Thoracic aorta (tissue), 2 donors: ENCODE measurements around the gene TNFSF11. TPM values are rescaled to one million over a fixed set of nuclear protein-coding genes. Genes with fewer than 3 reads are reported as not detected.
"Not testable (repeated sequence)": the region's sequence is repeated elsewhere in the genome, so short reads cannot be mapped to it uniquely, and the experiment has no call there.

Experiments used
- ATAC-seq: fragments of 150-250 bp; one replicate; pipeline ENCODE4 v1.8.0; 2017; ENCODE audit warnings: low read depth; ENCODE audit not compliant: insufficient number of reproducible peaks, low FRiP score
- DNase-seq: peaks from one replicate; pipeline ENCODE4 v3.0.0-alpha.2; 2020; ENCODE audit warnings: low spot score
- H3K27ac ChIP-seq, 2 donors: fragments of 200-600 bp; sonication (generic); 1 replicate in 1 of 2; 2 replicates in 1 of 2; pipeline ENCODE4 v1.5.1; 2016; ENCODE audit warnings: mild to moderate bottlenecking in 2 of 2, moderate library complexity in 2 of 2
- H3K27me3 ChIP-seq: fragments of 200-600 bp; sonication (generic); replicated peaks from 2 replicates; pipeline ENCODE4 v1.6.0; 2016; ENCODE audit warnings: mild to moderate bottlenecking; ENCODE audit not compliant: insufficient read depth
- H3K36me3 ChIP-seq: fragments of 200-600 bp; sonication (generic); one replicate; pipeline ENCODE4 v1.5.1; 2016
- H3K4me1 ChIP-seq, 2 donors: fragments of 200-600 bp; sonication (generic); 1 replicate in 1 of 2; 2 replicates in 1 of 2; pipeline versions ENCODE4 v1.5.1 to v1.6.0; 2016; ENCODE audit warnings: low read depth in 2 of 2, mild to moderate bottlenecking in 1 of 2; ENCODE audit not compliant: control insufficient read depth in 1 of 2
- H3K4me3 ChIP-seq: fragments of 200-600 bp; sonication (generic); 2 replicates; pipeline ENCODE4 v1.5.1; 2016; ENCODE audit warnings: mild to moderate bottlenecking
- H3K9me3 ChIP-seq: fragments of 200-600 bp; sonication (generic); 2 replicates; pipeline ENCODE4 v1.5.1; 2016
- total RNA-seq, 2 donors: library from RNA; depleted of rRNA; stranded (reverse); fragments of >200 nt; gene quantifications; one replicate each; pipeline versions ENCODE4 v1.1.0 to v1.2.3, GENCODE V29; 2016
- TF ChIP-seq, protein P1 (sequence below): fragments of 200-600 bp; sonication (generic); IDR thresholded peaks from one replicate; pipeline ENCODE4 v1.5.1; 2019; ENCODE audit warnings: antibody characterized with exemption

TNFSF11 gene
- total RNA-seq, 2 donors from 2014 or later = 0.71 TPM; not detected in 1

DNA sequence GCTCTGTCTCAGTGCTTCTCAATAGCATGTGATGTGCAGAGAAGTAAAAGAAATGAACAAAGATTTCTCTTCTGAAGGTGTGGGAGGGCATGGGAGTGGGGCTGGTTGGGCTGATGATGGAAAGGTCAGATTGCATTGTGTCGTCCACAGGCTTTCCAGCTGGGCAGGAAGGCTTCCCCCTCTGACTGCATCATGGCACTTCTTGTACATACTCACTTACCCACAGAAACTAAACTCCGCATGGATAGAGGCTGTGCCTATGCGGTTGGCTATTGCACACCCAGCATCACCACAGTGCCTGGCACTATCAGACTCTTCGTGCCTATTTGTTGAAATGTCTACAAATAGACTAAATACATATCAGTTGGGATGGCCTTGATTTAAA, 24.4 kb upstream of the TNFSF11 start:
- DNase-seq (no peak), ATAC-seq (no peak)
- Histone ChIP-seq H3K27me3 (no peaks in the 10 kb centered on the region), H3K4me3 (no peak overlapping the region), H3K4me1 (peaks cover 0 to 11% of the 10 kb centered on the region in 2 donors), H3K9me3 (no peaks in the 10 kb centered on the region), H3K27ac (no peak overlapping the region), H3K36me3 (no peaks in the 10 kb centered on the region)
- TF ChIP-seq, protein P1, sequence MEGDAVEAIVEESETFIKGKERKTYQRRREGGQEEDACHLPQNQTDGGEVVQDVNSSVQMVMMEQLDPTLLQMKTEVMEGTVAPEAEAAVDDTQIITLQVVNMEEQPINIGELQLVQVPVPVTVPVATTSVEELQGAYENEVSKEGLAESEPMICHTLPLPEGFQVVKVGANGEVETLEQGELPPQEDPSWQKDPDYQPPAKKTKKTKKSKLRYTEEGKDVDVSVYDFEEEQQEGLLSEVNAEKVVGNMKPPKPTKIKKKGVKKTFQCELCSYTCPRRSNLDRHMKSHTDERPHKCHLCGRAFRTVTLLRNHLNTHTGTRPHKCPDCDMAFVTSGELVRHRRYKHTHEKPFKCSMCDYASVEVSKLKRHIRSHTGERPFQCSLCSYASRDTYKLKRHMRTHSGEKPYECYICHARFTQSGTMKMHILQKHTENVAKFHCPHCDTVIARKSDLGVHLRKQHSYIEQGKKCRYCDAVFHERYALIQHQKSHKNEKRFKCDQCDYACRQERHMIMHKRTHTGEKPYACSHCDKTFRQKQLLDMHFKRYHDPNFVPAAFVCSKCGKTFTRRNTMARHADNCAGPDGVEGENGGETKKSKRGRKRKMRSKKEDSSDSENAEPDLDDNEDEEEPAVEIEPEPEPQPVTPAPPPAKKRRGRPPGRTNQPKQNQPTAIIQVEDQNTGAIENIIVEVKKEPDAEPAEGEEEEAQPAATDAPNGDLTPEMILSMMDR = no peak

DNA sequence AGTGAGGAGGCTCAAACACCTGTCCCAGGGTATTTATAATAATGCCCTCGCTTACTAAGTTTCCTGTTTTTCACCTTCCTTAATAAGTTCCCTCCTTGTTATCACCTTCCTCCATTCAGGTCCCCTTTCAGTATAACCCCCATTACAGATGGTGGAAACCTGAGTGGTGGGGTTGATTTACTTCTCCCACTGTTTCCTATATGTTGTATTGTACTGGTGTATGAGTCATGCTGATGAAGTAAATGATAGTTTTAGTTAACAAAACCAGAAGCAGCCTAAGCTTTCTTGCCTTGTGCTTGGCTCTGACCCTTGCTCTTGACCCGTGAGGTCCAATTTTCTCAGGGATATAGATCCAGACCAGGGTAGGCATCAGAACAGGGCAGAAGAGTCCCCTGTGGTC, 22.3 kb upstream of the TNFSF11 start:
- TF ChIP-seq, protein P1 = no peak
- Histone ChIP-seq H3K27me3 (no peaks in the 10 kb centered on the region), H3K36me3 (no peaks in the 10 kb centered on the region), H3K27ac (no peak overlapping the region), H3K4me1 (peaks cover 0 to 11% of the 10 kb centered on the region in 2 donors), H3K4me3 (no peak overlapping the region), H3K9me3 (no peaks in the 10 kb centered on the region)
- DNase-seq (no peak), ATAC-seq (no peak)

DNA sequence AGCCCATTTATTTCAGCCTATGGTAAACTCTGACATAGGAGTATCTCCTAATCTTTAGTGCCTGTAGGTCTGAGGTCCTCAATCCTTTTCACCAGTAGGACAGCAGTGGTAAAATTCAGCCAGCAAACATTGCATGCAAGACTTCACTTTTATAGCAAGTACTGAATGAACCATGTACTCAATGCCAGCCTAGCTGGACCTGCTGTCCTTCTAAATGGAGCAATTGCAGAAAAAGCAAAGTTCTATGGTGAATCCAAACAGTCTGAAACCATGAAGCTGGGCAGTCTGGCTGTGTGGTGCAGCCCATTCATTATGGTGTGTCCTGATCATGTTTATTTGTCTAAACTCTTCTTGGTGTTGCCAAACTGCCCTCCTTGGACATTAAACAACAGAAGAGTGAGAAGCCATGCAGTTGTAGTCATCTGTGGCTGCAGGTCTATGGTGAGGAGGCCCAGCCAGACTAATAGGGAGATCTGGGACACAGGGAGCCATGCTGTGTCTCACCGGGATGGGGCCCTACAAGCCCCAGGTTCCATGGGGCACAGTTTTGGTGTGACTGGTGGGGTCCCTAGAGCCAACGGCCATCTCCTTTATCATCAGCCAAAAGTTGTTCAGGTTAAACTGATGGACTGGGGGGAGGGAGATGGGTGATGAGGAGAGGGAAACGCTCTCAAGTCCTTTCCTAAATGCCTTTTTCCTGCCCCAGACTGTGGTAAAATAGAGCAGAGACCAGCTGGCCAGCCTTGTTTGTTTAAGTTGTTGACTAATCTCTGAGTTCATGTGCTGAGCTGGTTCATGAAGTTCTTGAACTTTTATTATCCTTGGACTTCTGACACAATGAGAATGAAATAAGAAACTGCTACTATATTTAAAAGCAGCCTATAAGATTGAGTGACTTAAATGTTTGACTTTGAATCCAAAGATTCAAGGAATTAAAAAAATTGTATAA, 20.6 kb upstream of the TNFSF11 start:
- Histone ChIP-seq H3K36me3 (no peaks in the 10 kb centered on the region), H3K4me3 (no peak overlapping the region), H3K4me1 (peaks cover 0 to 11% of the 10 kb centered on the region in 2 donors), H3K27ac (no peak overlapping the region), H3K27me3 (no peaks in the 10 kb centered on the region), H3K9me3 (no peaks in the 10 kb centered on the region)
- no peak for ATAC-seq
- TF ChIP-seq, protein P1 = no peak
- DNase-seq = no peak

DNA sequence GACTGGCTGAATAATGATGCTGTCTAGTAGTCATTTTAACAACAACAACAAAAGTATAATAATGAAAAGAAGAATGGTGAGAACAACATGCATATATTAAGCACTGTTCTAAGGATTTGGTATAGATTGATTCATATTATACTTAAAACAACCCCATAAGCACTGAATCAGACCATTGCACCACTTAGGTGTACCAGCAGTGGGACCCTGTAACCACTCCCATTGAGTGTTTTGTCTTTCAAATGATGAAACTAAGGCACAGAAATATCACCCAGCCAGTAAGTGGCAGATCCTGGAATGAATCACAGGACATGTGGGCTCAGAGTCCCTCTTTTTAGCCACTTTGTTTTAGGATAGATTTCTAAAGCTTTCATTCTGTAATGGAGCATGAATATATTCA, 14.9 kb upstream of the TNFSF11 start:
- ATAC-seq = no peak

DNA sequence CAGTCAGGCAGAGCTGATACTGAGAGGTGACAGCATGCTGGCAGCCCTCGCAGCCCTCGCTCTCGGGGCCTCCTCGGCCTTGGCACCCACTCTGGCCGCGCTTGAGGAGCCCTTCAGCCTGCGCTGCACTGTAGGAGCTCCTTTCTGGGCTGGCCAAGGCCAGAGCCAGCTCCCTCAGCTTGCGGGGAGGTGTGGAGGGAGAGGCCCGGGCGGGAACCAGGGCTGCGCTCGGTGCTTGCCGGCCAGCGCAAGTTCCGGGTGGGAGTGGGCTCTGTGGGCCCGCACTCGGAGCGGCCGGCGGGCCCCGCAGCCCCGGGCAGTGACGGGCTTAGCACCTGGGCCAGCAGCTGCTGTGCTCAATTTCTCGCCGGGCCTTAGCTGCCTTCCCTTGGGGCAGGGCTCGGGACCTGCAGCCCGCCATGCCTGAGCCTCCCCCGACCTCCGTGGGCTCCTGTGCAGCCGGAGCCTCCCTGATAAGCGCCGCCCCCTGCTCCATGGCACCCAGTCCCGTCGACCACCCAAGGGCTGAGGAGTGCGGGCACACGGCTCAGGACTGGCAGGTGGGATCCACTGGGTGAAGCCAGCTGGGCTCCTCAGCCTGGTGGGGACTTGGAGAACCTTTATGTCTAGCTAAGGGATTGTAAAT, 14.3 kb upstream of the TNFSF11 start:
- not testable (repeated sequence) for H3K27ac ChIP-seq

More for the DNA sequence above, 14.9 kb upstream of the TNFSF11 start:
- H3K9me3 ChIP-seq = peaks cover 4% of the 10 kb centered on the region
- H3K27me3 ChIP-seq = no peaks in the 10 kb centered on the region
- no peak overlapping the region for H3K4me3 ChIP-seq
- no peaks in the 10 kb centered on the region for H3K36me3 ChIP-seq
- H3K4me1 ChIP-seq = no peaks in the 10 kb centered on the region
- DNase-seq = no peak
- TF ChIP-seq, protein P1 = no peak
- H3K27ac ChIP-seq = no peak overlapping the region

DNA sequence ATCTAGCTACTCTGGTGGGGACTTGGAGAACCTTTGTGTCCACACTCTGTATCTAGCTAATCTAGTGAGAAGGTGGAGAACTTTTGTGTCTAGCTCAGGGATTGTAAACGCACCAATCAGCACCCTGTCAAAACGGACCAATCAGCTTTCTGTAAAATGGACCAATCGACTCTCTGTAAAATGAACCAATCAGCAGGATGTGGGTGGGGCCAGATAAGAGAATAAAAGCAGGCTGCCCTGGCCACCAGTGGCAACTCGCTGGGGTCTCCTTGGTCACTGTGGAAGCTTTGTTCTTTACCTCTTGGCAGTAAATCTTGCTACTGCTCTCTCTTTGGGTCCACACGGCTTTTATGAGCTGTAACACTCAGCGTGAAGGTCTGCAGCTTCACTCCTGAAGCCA, 13.6 kb upstream of the TNFSF11 start:
- H3K4me3 ChIP-seq, H3K9me3 ChIP-seq, H3K36me3 ChIP-seq, DNase-seq, H3K27ac ChIP-seq, ATAC-seq, H3K4me1 ChIP-seq, H3K27me3 ChIP-seq: not testable (repeated sequence)

More for the DNA sequence above, 14.3 kb upstream of the TNFSF11 start:
- H3K4me3 ChIP-seq, H3K27me3 ChIP-seq, DNase-seq, H3K4me1 ChIP-seq, ATAC-seq, H3K36me3 ChIP-seq, H3K9me3 ChIP-seq: not testable (repeated sequence)
